OCI-LY7 (cell line): Measurements from ENCODE around the gene CABP2. TPM values are rescaled to one million over a fixed set of nuclear protein-coding genes. Genes with fewer than 3 reads are reported as not detected.
A peak's percentile ranks its signal among the peaks of the same experiment; 100 is the strongest.

Experiments
- BruUV-seq: library from RNA; stranded (reverse); fragments of 400-500 nt; replicated peaks from 2 replicates; lab custom pipeline; 2021; lab: Mats Ljungman, UMichigan
- CTCF ChIA-PET: fragments of 300-600 bp; sonication (Branson Sonifier 250); formaldehyde crosslinking; loops from one replicate; lab custom pipeline; 2022; ENCODE audit warnings: antibody characterized with exemption; ENCODE audit not compliant: unreplicated experiment; lab: Charles Lee
- POLR2A ChIA-PET: fragments of 300-600 bp; sonication (Branson Sonifier 250); formaldehyde crosslinking; loops from one replicate; lab custom pipeline; 2022; ENCODE audit warnings: antibody characterized with exemption; lab: Charles Lee
- DNase-seq: peaks from one replicate; pipeline ENCODE4 v3.0.0-alpha.2; 2015; ENCODE audit warnings: low spot score
- H2AFZ ChIP-seq: fragments of 200-600 bp; sonication (generic), shearing (Covaris generic); 2 replicates; pipeline ENCODE4 v1.6.1; 2014; ENCODE audit warnings: mild to moderate bottlenecking, antibody characterized with exemption, low read length, moderate library complexity
- H3K27ac ChIP-seq: fragments of 200-600 bp; sonication (generic); 2 replicates; pipeline ENCODE4 v1.5.1; 2014; ENCODE audit warnings: mixed run types, low read depth, mild to moderate bottlenecking, moderate library complexity, low read length, inconsistent platforms; ENCODE audit not compliant: poor library complexity, severe bottlenecking
- H3K36me3 ChIP-seq: fragments of 200-600 bp; sonication (generic); 2 replicates; pipeline ENCODE4 v1.6.1; 2014; ENCODE audit warnings: mild to moderate bottlenecking, antibody characterized with exemption, low read length, moderate library complexity, mixed read lengths; ENCODE audit not compliant: insufficient read depth
- H3K4me1 ChIP-seq: fragments of 200-600 bp; sonication (generic); 2 replicates; pipeline ENCODE4 v1.5.1; 2014; ENCODE audit warnings: mild to moderate bottlenecking, low read length; ENCODE audit not compliant: insufficient read depth, poor library complexity, severe bottlenecking
- H3K4me2 ChIP-seq: fragments of 200-600 bp; sonication (generic); 2 replicates; pipeline ENCODE4 v1.6.1; 2014; ENCODE audit warnings: mild to moderate bottlenecking, low read length
- H3K4me3 ChIP-seq: fragments of 200-600 bp; sonication (generic); 2 replicates; pipeline ENCODE4 v1.5.1; 2014; ENCODE audit warnings: mild to moderate bottlenecking, low read depth, low read length; ENCODE audit not compliant: poor library complexity, severe bottlenecking
- H3K79me2 ChIP-seq: fragments of 200-600 bp; sonication (generic); 2 replicates; pipeline ENCODE4 v1.6.1; 2016; ENCODE audit warnings: low read depth, mild to moderate bottlenecking, low read length, moderate library complexity, mixed read lengths; ENCODE audit not compliant: insufficient read depth
- H3K9me2 ChIP-seq: fragments of 200-600 bp; sonication (generic); 2 replicates; pipeline ENCODE4 v1.6.1; 2016; ENCODE audit warnings: mild to moderate bottlenecking, low read length, mixed read lengths; ENCODE audit not compliant: insufficient read depth
- H3K9me3 ChIP-seq: fragments of 200-600 bp; sonication (generic); 2 replicates; pipeline ENCODE4 v1.6.1; 2014; ENCODE audit warnings: mild to moderate bottlenecking, mixed run types, low read length, mixed read lengths
- H4K20me1 ChIP-seq: fragments of 200-600 bp; sonication (generic); 2 replicates; pipeline ENCODE4 v1.6.1; 2014; ENCODE audit warnings: mild to moderate bottlenecking, antibody characterized with exemption, low read length, moderate library complexity, mixed read lengths; ENCODE audit not compliant: insufficient read depth
- CTCF ChIP-seq: fragments of 200-600 bp; sonication (generic); conservative IDR thresholded peaks from 2 replicates; pipeline ENCODE4 v1.5.1; 2014; ENCODE audit warnings: mild to moderate bottlenecking, antibody characterized with exemption, low read length, moderate library complexity, mixed read lengths
- EZH2phosphoT487 ChIP-seq: fragments of 200-600 bp; sonication (generic); IDR thresholded peaks from 2 replicates; pipeline ENCODE4 v1.6.1; 2018; ENCODE audit warnings: low read depth, borderline replicate concordance, mild to moderate bottlenecking, mixed run types, antibody characterized with exemption, low read length, moderate library complexity, mixed read lengths
- intact Hi-C: fragments of 100-400 bp; cut with micrococcal nuclease; formaldehyde crosslinking; loops from one replicate; pipeline ENCODE4 v1.10.0; 2022; ENCODE audit not compliant: unreplicated experiment
- total RNA-seq, 2 experiments: library from RNA; depleted of rRNA in 1 of 2; stranded (reverse); fragments of >200 nt in 1 of 2; shearing (Covaris generic) in 1 of 2; gene quantifications; 2 replicates each; pipeline ENCODE4 v1.2.3, GENCODE V29; 2014 to 2022

Gene CABP2
- total RNA-seq, 2 experiments from 2014 or later: not detected

GRCh38 chr11:67484847-67485311, 38.4 kb downstream of the CABP2 start:
- POLR2A ChIA-PET: interaction anchor here (0.5 to 1.8 kb wide), 12 partner anchors 14 to 781 kb away, joined by 3 to 7 read pairs (median 4); partner anchors contain the start of genes CABP4, CORO1B, PPP1CA and TBC1D10C
- DNase-seq: peak; percentile 85
- intact Hi-C loops: loop anchor here (1.0 to 5.0 kb wide), 5 partner anchors 22 to 133 kb away; partner anchors contain the start of genes CORO1B, POLD4 and RAD9A
- Histone ChIP-seq H3K79me2 (peaks cover 28% of the 10 kb centered on the region; the same call in 1 of the 2 replicates), H3K9me3 (no peaks in the 10 kb centered on the region), H3K27ac (peak overlapping the region; percentile 87), H3K4me2 (peak overlapping the region; percentile 95), H3K9me2 (no peaks in the 10 kb centered on the region), H3K4me1 (peaks cover 44% of the 10 kb centered on the region), H3K4me3 (peak overlapping the region; percentile 71), H2AFZ (no peak overlapping the region; the same call in 1 of the 2 replicates), H3K36me3 (peaks cover 28% of the 10 kb centered on the region), H4K20me1 (no peaks in the 10 kb centered on the region)
- TF ChIP-seq EZH2phosphoT487 (no peak), CTCF (peak; percentile 55)
- CTCF ChIA-PET: interaction anchor here (1.4 kb wide), 1 partner anchor 45 kb away, joined by 3 read pairs; no protein-coding TSS in a partner anchor
- no TSS peak for BruUV-seq

- BruUV-seq: no TSS peak
- peak overlapping the region; percentile 71 for H3K4me3 ChIP-seq
Observed at GRCh38 chr11:67483831-67484665, 39.2 kb downstream of the CABP2 start.

More at GRCh38 chr11:67483831-67484665, 39.2 kb downstream of the CABP2 start:
- DNase-seq: peak; percentile 60
- Histone ChIP-seq H3K27ac (peak overlapping the region; percentile 87), H3K36me3 (peaks cover 20% of the 10 kb centered on the region), H3K4me2 (peak overlapping the region; percentile 95), H2AFZ (no peak overlapping the region; the same call in 1 of the 2 replicates), H3K9me3 (no peaks in the 10 kb centered on the region), H3K9me2 (no peaks in the 10 kb centered on the region), H4K20me1 (no peaks in the 10 kb centered on the region), H3K79me2 (peaks cover 28% of the 10 kb centered on the region; the same call in 1 of the 2 replicates), H3K4me1 (peaks cover 44% of the 10 kb centered on the region)
- ChIA-PET POLR2A (interaction anchor here (0.5 to 1.4 kb wide), 9 partner anchors 13 to 780 kb away, joined by 3 to 7 read pairs (median 3); partner anchors contain the start of genes PPP1CA, PTPRCAP and TBC1D10C), CTCF (interaction anchor here (1.4 kb wide), 1 partner anchor 44 kb away, joined by 3 read pairs; no protein-coding TSS in a partner anchor)
- no peak for TF ChIP-seq EZH2phosphoT487
- no peak for TF ChIP-seq CTCF
- intact Hi-C loops: loop anchor here (1.0 to 5.0 kb wide), 5 partner anchors 23 to 132 kb away; partner anchors contain the start of genes CORO1B, POLD4 and RAD9A
